Stimulated activated naive B cell treated with anti-CD40 and anti-IgM and Interleukin-4, amounts not matched to agents 10 μg/mL and 1 μg/mL and 100 μg/mL, for 72 hours (primary cell): Measurements from ENCODE around the gene FBXL13.
"Not testable (repeated sequence)": the region's sequence is repeated elsewhere in the genome, so short reads cannot be mapped to it uniquely, and the experiment has no call there.

Experiments
- ATAC-seq, 2 donors: fragments of 150-1000 bp; cut with Tn5 transposase; replicated peaks; 2 replicates each; pipeline ENCODE4 v1.10.0; 2021; ENCODE audit warnings: moderate library complexity in 1 of 2
- DNase-seq: peaks from one replicate; pipeline ENCODE4 v3.0.0; 2021
- H3K27ac Mint-ChIP-seq: one replicate; pipeline ENCODE4 v1.8.0; 2022; ENCODE audit warnings: mild to moderate bottlenecking, mixed read lengths
- H3K27me3 Mint-ChIP-seq, 2 donors: one replicate each; pipeline ENCODE4 v1.8.0; 2022; ENCODE audit warnings: mixed read lengths in 2 of 2
- H3K36me3 Mint-ChIP-seq, 2 donors: one replicate each; pipeline ENCODE4 v1.8.0; 2022; ENCODE audit warnings: mixed read lengths in 2 of 2, mild to moderate bottlenecking in 1 of 2
- H3K4me1 Mint-ChIP-seq, 2 donors: one replicate each; pipeline ENCODE4 v1.8.0; 2022; ENCODE audit warnings: mixed read lengths in 2 of 2, mild to moderate bottlenecking in 1 of 2
- H3K4me3 Mint-ChIP-seq, 2 donors: one replicate each; pipeline ENCODE4 v1.8.0; 2022; ENCODE audit warnings: mild to moderate bottlenecking in 2 of 2, mixed read lengths in 2 of 2, moderate library complexity in 1 of 2
- H3K9me3 Mint-ChIP-seq, 2 donors: one replicate each; pipeline ENCODE4 v1.8.0; 2022; ENCODE audit warnings: mixed read lengths in 2 of 2, mild to moderate bottlenecking in 1 of 2

FBXL13 gene

GRCh38 chr7:102810916-102811315 lies 263.7 kb downstream of the FBXL13 start:
- Mint-ChIP-seq H3K27me3 (no peaks in the 10 kb centered on the region), H3K4me3 (no peak overlapping the region), H3K27ac (no peak overlapping the region), H3K36me3 (peaks cover 4 to 20% of the 10 kb centered on the region in 2 donors), H3K9me3 (no peaks in the 10 kb centered on the region), H3K4me1 (peaks cover 4 to 5% of the 10 kb centered on the region in 2 donors)
- ATAC-seq (no peak), DNase-seq (no peak)

GRCh38 chr7:102806613-102807012 lies 268.0 kb downstream of the FBXL13 start:
- peaks cover 4% of the 10 kb centered on the region in 2 donors for H3K4me1 Mint-ChIP-seq
- peaks cover 8 to 18% of the 10 kb centered on the region in 2 donors for H3K36me3 Mint-ChIP-seq
- no peaks in the 10 kb centered on the region for H3K27me3 Mint-ChIP-seq
- H3K9me3 Mint-ChIP-seq, result peaks cover 9 to 15% of the 10 kb centered on the region in 2 donors
- H3K27ac Mint-ChIP-seq, result no peak overlapping the region
- H3K4me3 Mint-ChIP-seq, result no peak overlapping the region
- DNase-seq (no peak), ATAC-seq (no peak)

- not testable (repeated sequence) for DNase-seq, ATAC-seq, H3K27ac Mint-ChIP-seq, H3K4me1 Mint-ChIP-seq, H3K9me3 Mint-ChIP-seq, H3K27me3 Mint-ChIP-seq, H3K4me3 Mint-ChIP-seq
- peaks cover 14 to 42% of the 10 kb centered on the region in 2 donors for H3K36me3 Mint-ChIP-seq
Measured at GRCh38 chr7:102795987-102796595, 278.5 kb downstream of the FBXL13 start.

DNA sequence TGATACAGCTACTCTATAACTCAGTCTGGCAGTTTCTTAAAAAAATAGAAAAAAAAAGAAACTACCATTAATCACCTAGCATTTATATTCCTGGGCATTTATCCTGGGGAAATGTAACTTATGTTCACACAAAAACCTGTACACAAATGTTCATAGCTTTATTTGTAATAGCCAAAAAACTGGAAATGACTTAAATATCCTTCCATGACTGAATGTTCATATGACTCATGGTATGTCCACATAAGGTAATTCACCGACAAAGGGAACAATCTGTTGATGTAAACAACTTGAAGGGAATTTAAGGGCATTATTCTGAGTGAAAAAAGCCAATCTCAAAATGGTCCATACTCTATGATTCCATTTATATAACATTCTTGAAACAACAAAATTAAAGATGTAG lies 280.0 kb downstream of the FBXL13 start:
- H3K9me3 Mint-ChIP-seq, ATAC-seq, H3K4me3 Mint-ChIP-seq, H3K27me3 Mint-ChIP-seq, DNase-seq, H3K4me1 Mint-ChIP-seq, H3K27ac Mint-ChIP-seq: not testable (repeated sequence)
- peaks cover 14 to 33% of the 10 kb centered on the region in 2 donors for H3K36me3 Mint-ChIP-seq

- ATAC-seq, DNase-seq, H3K9me3 Mint-ChIP-seq, H3K27me3 Mint-ChIP-seq, H3K4me3 Mint-ChIP-seq, H3K27ac Mint-ChIP-seq, H3K4me1 Mint-ChIP-seq: not testable (repeated sequence)
- H3K36me3 Mint-ChIP-seq, result peaks cover 12 to 26% of the 10 kb centered on the region in 2 donors
Measured at GRCh38 chr7:102791831-102792230, 282.8 kb downstream of the FBXL13 start.

DNA sequence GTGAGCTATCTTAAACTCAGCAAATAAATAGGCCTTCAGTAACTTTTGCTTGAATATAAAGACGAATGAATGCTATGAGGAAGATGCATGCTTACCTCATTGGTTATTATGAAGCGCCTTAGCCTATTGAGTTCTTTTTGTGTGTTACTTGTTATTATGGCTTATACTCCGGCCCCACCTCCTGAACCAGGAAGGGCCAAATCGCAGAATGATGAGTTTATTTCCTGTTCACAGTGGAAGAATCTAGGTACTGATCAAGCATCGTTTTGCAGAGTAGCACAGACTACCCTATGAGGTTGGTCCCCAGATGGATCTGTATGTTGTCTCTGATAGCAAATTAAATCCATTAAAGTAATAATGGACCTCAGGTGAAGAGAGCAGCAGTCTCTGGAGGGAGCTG lies 283.2 kb downstream of the FBXL13 start:
- H3K4me1 Mint-ChIP-seq, H3K4me3 Mint-ChIP-seq, H3K27ac Mint-ChIP-seq, DNase-seq, ATAC-seq, H3K27me3 Mint-ChIP-seq, H3K9me3 Mint-ChIP-seq: not testable (repeated sequence)
- H3K36me3 Mint-ChIP-seq, result peaks cover 8 to 22% of the 10 kb centered on the region in 2 donors

DNA sequence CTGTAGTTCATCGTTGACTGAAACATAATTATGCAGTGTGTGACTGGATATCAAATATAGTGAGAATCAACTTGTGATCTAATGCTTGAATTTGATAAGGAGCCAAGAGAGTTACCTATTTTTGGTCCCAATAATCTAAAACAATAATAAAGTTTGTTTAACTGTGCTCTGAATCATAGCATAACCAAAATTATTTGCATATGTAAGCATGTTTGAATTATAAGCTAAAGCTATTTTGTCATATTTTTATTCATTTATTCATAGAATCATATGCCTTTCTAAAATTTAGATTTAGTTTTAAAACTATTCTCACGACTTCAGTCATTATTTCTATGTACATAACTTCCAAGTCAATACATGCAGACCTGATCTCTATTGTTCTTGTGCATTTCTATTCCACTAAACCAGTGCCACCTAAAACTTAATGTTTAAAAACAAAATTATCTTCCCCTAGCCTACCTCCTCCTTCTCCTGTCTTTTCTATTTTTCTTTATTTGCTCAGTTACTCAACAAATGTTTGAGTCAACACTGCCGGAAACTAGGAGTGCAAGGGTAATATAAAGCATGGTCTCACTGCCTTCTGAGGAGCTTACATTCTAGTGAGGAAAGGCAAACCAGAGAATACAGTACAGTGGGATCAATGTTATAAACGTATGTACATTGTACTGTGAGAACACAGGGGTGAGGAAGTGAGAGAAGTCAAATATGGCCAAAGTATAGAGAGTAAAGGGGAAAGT lies 284.1 kb downstream of the FBXL13 start:
- not testable (repeated sequence) for H3K4me1 Mint-ChIP-seq, H3K27me3 Mint-ChIP-seq, H3K9me3 Mint-ChIP-seq, ATAC-seq, H3K27ac Mint-ChIP-seq, DNase-seq, H3K4me3 Mint-ChIP-seq
- H3K36me3 Mint-ChIP-seq, result peaks cover 7 to 15% of the 10 kb centered on the region in 2 donors

DNA sequence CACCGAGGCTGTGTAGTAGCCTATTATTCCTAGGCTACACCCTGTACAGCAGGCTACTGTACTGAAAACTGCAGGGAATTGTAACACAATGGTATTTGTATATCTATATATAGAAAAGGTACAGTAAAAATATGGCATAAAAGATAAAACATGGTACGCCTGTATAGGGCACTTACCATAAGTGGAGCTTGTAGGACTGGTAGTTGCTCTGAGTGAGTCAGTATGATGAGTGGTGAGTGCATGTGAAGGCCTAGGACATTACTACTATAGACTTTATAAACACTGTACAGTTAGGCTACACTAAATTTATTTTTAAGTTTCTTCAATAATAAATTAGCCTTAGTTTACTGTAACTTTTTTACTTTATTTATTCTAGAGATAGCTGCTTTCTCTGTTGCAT lies 285.8 kb downstream of the FBXL13 start:
- not testable (repeated sequence) for H3K4me1 Mint-ChIP-seq, H3K36me3 Mint-ChIP-seq, H3K27me3 Mint-ChIP-seq, H3K9me3 Mint-ChIP-seq, H3K4me3 Mint-ChIP-seq, ATAC-seq, H3K27ac Mint-ChIP-seq, DNase-seq

GRCh38 chr7:102780926-102781325 lies 293.7 kb downstream of the FBXL13 start:
- ATAC-seq, H3K4me3 Mint-ChIP-seq: not testable (repeated sequence)

GRCh38 chr7:102778663-102779062 lies 295.9 kb downstream of the FBXL13 start:
- H3K27me3 Mint-ChIP-seq, ATAC-seq, H3K4me3 Mint-ChIP-seq, H3K9me3 Mint-ChIP-seq, H3K27ac Mint-ChIP-seq, DNase-seq, H3K4me1 Mint-ChIP-seq: not testable (repeated sequence)
- H3K36me3 Mint-ChIP-seq, result peaks cover 11 to 22% of the 10 kb centered on the region in 2 donors

More at GRCh38 chr7:102780926-102781325, 293.7 kb downstream of the FBXL13 start:
- H3K9me3 Mint-ChIP-seq, H3K27me3 Mint-ChIP-seq, H3K27ac Mint-ChIP-seq, H3K4me1 Mint-ChIP-seq, DNase-seq: not testable (repeated sequence)
- peaks cover 11 to 23% of the 10 kb centered on the region in 2 donors for H3K36me3 Mint-ChIP-seq

DNA sequence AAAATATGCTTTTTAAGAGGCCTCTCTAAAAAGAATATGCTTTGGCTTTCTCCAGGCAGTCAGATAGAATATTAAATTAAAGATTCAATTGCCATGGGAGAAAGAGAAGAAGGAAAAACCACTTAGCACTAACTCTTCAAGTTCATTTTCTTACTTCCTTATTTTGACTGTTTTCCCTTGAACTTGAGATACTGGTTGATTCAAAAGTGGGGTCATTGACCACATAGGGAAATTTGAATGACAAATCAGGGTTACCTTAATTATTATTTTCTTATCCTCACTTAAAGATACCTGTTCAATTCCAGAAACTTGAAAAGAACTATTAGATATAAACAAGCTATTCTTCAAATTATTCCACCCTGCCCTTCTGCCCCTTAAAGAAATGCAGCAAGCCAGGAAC lies 298.4 kb downstream of the FBXL13 start:
- not testable (repeated sequence) for H3K4me1 Mint-ChIP-seq, H3K4me3 Mint-ChIP-seq, DNase-seq, H3K27me3 Mint-ChIP-seq, H3K27ac Mint-ChIP-seq, H3K9me3 Mint-ChIP-seq
- ATAC-seq, result peak; percentile 56 to 58
- peaks cover 7 to 13% of the 10 kb centered on the region in 2 donors for H3K36me3 Mint-ChIP-seq

- ATAC-seq, result peak; percentile 79 to 85
- not testable (repeated sequence) for H3K9me3 Mint-ChIP-seq, H3K4me1 Mint-ChIP-seq, DNase-seq, H3K4me3 Mint-ChIP-seq, H3K36me3 Mint-ChIP-seq, H3K27ac Mint-ChIP-seq, H3K27me3 Mint-ChIP-seq
Measured at GRCh38 chr7:102770467-102770866, 304.1 kb downstream of the FBXL13 start.

GRCh38 chr7:102769657-102770192 lies 304.9 kb downstream of the FBXL13 start:
- not testable (repeated sequence) for H3K27me3 Mint-ChIP-seq, DNase-seq, H3K4me3 Mint-ChIP-seq, H3K4me1 Mint-ChIP-seq, H3K27ac Mint-ChIP-seq, H3K36me3 Mint-ChIP-seq, H3K9me3 Mint-ChIP-seq
- ATAC-seq, result peak; percentile 67 to 82

GRCh38 chr7:102763295-102763905 lies 311.2 kb downstream of the FBXL13 start:
- H3K36me3 Mint-ChIP-seq, ATAC-seq, H3K4me3 Mint-ChIP-seq, H3K9me3 Mint-ChIP-seq, H3K27ac Mint-ChIP-seq, DNase-seq, H3K27me3 Mint-ChIP-seq, H3K4me1 Mint-ChIP-seq: not testable (repeated sequence)
